Effector CD8-positive, alpha-beta T cell (primary cell): ENCODE measurements around the gene HTRA1.

ENCODE experiments used
- DNase-seq: peaks from one replicate; lab custom pipeline; 2025; lab: John Stamatoyannopoulos, UW

Gene HTRA1

DNA sequence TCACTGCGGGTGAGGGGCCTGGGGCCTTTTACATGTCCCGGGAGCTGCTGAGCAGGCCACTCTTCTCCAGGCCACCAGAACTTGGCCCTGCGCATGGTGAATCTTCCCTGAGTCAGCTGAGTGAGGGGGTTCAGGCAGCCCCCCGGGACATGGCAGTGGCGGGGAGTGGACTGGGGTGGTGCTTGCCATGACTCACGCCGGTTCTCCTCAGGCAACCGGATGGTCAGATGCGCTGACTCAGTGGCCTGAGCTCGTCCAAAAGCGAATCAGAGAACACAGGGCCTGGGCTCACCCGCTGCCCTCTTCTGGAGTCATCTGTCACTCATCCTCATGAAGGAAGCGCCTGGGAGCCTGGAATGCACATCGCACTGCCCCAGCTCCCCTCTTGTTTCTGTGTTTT is 33.5 kb downstream of the HTRA1 start:
- DNase-seq, result no peak

DNA sequence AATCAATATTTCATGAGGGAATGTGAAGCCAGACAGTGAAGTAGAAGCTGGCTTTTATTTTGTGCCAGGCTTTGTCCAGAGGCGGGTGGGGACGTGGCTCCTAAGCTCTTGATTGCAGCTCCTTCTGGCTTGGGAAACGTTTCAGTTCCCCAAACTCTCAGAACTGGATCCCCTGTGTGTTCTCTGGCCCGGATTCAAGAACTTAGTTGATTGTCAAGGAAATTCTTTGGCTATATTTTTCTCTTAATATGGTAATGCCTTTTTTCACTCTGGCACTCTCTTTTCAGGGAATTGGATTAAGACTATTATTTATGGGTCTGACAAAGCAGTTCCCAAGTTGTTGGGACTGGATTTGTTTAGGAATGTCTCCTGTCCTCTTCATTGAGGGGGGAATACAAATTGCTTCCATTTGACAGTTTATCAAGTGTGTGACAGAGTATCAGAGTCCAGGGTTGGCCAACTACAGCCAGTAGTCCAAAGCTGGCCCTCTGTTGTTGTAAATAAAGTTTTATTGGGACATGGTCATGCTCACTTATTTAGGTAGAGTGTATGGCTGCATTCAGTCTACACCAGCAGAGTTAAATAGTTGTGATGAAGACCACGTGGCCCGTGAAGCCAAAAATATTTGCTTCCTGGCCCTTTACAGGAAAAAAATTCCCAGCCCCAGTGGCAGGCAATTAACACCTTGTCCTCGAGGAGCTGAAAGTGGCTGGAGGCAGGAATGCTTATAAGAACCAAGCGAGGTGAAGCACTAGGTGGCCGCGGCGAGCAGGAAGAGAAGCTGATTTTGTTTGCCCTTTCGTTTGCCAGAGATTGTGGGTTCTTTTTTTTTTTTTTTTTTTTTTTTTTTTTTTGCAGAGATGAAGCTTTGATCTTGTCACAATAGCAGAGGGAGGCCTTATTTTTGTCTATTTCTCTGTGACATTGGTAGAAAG is 34.3 kb downstream of the HTRA1 start:
- no peak for DNase-seq

DNA sequence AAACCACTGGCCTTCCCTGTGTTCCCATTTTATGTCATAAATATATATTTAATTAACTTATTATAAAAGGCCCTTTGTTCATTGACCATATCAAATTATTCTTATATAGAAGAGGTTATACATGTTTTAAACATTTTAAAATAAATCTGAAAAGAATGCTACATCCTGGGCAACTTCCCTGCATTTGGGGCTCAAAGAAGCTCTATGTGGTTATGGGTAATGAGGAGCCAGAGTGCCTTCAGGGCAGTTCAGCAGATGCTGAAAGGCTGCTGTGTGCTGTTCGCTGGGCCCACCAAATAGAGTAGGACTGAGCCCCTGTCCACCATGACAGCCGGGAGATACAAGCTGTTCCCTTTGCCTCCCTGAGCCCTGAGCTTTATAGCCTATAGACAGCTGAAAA is 35.9 kb downstream of the HTRA1 start:
- DNase-seq, result no peak

DNA sequence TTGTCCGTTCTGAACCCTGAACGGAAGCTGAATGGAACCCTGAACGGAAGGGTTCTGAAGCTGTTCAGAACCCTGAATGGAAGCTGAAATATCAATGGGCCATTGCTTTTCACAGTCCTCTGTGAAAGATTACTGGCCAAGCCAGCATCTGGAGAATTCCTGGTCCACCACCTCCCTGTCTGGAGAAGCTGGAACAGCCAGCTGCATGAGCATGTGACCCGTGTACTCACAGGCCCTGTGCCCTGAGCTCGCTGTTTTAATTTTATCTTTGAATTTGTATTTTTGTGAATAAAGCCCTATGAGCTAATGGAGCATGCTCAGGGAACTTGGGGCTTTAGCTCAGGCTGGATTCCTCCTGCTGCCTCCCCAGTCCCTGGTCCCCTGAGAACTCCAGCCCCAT is 37.2 kb downstream of the HTRA1 start:
- DNase-seq, result no peak

DNA sequence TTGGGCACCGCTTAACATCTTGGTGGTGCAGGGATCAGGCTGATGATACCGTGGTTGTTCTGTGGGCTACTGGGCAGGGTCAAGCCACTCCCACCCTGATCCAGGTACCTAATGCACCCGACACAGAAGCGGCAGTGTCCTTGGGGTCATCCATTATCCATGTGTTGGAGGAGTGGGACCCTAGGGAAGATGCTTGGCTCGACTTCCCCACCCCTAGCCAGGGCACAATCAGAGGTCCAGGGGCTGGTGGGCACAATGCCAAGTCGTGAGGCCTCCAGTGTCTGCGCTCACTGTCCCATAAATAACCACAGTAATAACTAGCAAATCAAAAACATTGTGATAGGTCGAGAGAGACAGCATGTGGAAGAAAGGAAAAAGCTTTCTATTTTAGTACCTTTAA is 37.7 kb downstream of the HTRA1 start:
- DNase-seq, result no peak

DNA sequence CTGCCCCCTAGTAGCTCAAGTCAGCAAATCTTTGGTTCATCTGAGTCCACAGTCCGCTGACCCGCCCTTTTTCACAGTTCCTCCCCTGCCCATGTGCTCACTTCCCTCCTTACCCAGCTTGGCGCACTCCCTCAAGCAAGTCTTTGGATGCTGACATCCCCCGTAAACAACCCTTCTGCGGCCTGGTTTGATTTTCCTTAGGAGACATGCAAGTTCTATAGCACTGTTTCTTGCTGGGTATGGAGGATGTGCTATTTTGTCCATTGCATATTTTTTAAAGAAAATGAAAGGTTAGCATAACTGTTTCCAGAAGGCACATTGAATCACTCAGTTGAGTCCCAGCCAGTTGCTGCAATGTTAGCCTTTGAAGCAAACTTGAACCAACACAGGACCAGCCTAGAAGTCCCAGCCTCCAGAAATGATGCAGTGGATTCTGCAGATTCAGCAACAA is 38.2 kb downstream of the HTRA1 start:
- DNase-seq, result no peak

DNA sequence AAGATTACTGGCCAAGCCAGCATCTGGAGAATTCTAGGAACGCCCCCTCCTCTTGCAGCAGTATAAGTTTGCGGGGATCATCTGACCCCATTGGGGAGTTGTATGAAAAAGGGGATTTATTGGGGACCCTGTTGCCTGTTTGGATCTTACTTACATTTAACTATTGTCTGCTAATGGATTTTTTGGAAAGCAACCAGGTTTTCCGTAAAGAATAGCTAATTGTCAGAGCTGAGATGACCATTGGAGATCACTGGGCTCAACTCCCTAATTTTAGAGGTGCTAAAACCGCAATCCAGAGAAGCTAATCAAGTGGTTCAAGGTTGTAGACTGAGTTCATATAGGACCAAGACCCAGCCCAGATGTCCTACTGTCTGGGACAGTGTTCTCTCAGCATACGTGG is 38.8 kb downstream of the HTRA1 start:
- no peak for DNase-seq

DNA sequence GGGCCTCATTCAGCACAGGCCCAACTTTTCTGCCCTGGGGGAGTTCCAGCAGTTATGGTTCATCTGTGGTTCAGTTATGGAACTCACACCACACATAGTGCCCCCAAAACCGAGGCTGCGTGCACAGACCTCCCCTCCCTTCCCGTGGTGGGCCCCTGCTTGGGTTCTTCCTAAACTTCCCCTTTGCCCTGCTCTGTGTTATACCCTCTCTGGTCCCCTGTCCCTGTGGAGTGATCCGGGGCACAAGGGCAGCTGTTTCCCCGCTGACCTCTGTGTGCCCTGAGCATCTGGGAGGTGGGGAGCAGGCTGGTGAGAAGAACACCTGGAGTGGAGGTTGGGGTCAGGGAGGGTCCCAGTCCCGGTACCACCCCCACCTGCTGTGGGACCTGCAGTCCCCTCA is 39.4 kb downstream of the HTRA1 start:
- no peak for DNase-seq

DNA sequence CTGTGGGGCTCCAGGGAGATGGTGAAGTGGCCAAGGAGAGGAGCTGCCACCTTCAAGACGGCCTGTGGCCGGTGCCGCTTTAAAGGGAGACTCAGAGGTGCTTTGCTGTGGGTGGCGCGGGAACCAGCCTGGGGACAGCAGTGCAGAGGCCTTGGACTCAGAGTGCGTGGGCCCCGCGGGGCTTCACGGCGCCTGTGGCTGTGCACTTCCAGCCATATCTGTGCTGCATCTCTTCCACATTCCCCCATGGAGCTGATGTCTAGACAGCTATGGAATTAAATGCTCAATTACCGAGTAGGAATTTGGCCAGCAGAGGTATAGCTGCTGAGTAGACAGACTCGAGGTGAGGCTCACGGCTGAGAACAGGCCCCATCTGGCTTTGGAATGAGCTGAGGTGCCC is 41.7 kb downstream of the HTRA1 start:
- DNase-seq, result no peak

DNA sequence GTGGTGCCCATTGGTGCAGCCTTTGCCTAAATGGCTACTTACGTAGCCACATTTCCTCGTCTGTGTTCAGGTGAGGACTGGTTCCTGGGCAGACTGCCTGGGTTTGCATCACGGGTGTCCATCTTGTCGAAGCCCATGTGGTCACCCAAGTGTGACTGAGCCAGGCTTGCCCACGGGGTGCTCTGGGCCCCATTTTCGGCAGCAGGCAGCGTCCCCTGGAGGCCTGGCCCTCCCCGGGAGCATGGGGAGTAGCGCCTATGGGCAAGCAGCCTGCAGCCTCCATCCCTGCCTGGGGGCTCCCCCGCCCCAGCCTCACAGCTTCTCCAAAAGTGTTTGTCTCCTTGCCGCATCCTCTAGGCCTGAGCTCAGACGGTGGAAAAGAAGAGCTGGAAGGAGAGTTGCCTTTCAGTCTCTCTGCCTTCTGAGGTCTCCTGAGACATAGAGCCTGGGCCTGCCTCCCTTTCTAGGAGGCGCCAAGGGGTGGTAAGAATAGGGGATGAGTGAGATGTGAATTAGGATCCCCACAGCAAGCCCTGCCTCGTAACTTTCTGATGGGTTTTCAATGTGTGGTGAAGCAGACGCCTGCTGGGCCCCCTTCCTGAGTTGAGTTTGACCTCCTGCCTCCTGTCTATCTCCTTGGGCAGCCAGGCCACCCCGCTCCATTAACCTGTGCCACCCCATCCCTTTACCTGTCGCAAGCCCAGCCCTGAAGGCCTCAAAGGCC is 42.7 kb downstream of the HTRA1 start:
- DNase-seq, result no peak

DNA sequence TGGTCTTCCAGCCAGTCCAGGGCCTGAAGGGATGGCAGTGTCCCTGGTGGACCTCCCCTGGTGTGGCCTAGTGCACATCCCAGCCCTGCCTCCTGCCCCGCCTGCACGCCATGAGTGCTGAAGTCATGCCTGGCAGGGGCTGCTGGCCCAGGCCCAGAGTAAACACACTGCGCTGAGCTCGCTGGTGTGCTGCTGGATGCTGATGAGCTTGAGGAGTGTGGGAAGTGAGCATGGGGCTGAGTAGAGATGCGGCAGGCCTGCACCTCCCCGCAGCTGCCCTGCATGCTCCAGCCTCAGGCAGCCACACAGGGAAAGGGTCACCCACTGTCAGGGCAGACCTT is 43.2 kb downstream of the HTRA1 start:
- no peak for DNase-seq

DNA sequence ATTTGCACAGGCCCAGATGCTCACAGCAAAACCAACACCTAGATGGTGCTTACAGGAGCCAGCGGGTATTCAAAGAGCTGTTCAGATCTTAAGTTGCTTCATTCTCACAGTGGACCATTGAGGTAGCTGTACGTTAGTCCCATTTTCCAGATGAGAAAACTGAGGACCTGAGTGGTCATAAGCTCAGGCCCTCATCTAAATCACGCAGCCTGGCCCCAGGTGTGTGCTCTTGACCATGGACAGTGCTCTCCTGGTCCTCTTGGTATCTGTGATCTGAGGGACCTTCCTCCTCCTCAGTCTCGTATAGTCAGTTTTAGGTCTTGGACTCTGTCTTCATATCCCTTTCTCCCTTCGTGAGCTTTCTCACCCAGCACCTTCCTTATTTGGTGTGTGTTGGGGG is 43.7 kb downstream of the HTRA1 start:
- no peak for DNase-seq

DNA sequence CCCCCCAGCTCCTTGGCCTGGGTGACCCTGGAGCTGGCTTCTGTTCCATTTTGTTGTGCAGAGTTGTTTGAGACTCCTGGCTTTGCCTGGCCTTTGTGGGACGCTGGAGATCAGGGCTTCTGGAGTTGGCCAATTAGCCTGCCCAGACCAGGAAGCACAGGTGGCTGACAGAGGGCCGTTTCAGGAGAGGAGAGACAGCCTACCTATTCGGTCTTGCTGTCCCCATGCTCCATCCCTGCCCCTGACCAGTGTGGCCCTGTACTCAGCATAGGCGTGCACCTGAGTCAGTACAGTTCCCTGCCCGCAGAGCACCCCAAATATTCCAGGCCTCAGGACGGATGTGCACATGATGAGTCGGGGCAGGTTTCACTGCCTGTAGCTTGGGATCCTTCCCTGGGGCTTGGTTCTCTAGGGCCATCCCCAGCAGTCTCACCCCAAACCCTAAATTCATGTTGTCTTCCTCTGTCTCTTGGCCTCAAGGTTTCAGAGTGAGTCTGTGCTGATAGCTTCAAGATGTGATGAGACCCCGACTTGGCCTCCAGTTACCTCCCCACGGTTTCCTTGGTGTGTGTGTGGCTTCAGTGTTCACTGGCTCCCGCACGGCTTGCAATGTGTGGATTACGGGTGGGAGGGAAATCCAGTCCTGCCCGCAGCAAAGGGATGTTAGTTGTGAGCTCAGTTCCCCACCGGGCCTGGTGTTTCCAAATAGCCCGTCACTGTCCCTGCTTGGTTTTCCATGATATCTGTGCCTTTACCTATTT is 44.7 kb downstream of the HTRA1 start:
- no peak for DNase-seq

DNA sequence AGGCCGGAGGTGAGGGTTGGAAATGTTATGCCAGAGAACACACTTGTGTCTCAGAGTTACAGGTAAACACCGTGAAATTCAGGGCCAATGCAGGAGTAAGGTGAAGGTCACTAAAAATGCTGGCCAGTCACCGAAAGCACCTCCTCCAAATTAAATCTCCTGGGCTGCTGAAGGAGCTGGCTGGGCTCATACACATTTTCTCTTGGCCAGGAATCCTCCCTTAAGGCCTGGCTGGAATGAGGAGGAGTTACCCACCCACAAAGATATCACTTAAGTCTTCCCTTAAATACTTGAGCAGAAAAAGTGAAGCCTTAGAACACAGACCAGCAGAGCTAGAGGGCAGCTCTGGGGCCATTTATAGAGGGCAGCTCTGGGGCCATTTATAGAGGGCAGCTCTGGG is 46.3 kb downstream of the HTRA1 start:
- no peak for DNase-seq

DNA sequence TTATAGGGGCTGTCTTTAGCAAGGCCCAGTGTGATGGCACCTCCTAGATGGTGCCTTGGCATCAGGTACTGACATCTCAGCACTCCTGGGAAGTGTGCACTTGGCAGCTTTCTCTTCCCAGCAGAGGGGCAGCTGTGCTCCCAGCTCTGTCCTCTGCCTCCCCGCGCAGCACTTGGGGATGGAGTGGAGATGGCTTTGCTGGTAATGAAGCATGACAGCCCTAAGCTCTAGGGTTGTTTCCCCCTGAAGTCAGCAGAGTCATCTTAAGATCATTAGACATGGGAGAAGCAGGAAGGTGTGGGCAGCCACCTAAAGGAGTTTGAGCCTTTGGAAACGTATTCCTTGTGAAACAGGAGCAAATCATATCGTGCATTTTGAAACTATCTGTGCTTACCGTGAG is 46.7 kb downstream of the HTRA1 start:
- no peak for DNase-seq

DNA sequence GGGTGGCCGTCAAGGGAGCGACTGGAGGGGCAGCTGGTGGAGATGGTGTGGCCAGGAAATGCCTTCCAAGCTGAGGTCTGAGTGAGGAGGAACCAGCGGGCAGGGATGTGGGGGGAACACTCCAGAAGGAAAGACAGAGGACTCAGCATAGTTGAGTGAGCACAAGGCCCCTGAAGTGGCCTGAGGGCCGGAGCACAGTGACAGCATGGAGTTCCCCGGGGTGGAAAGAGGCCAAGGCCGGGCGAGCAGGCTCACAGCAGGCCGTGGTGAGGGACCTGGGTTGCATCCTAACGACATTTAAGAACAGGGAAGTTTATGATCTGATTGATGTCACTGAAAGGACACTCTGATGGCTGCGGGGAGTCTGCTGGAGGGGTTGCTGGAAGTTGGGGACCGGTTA is 48.0 kb downstream of the HTRA1 start:
- DNase-seq, result no peak

DNA sequence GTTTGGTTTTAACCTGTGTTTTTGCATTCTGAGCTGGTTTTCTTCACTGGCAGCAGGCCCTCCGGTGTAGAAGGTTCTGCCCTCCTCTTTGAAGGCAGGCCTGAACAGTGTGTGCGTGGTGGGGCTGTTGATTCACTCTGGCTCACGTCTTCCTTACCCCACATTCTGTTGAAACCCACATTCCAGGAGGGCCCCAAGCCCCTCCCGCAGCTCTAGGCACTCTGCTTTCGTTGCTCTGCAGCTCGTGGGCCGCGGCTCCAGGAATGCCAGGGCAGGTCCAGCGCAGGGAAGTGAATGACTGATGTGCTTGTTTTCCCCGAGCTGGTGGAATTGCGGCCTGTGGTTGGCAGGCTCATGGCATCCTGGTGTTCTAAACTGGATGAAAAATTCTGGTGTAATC is 49.0 kb downstream of the HTRA1 start:
- DNase-seq, result no peak

DNA sequence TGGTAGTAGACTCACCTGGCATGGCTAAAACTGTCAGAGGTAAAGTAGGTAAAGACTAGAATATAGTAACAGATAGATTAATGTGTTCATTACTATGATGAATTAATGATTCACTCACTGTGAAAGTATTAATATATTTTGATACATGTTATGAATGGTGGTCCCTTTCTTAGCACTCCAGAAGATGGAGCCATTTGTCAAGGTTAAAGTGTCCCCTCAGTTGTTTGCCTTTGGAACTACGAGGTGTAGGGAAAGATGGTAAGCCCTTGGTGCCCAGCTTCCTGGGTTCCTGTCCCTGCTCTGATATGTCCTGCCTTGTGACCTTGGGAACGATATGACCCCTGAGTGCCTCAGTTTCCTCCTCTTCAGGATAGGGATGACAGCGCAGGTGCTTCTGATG is 49.4 kb downstream of the HTRA1 start:
- DNase-seq, result no peak

DNA sequence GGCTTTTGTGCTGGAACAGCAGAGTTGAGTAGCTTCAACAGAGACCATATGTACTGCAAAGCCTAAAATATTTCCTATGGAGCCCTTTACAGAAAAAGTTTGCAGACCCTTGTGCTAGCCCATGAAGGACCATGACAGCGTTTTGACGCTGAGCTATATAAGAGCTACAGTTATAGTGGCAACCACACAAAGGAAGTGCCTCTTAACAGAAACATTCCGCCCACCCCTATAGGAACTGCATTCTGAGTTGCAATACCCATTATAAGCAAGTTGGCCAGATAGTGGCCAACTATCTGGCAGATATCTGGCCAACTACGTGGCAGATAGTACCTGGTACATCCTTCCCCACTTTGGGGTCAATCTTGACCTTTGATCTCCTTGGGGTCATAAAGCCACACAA is 51.7 kb downstream of the HTRA1 start:
- no peak for DNase-seq

DNA sequence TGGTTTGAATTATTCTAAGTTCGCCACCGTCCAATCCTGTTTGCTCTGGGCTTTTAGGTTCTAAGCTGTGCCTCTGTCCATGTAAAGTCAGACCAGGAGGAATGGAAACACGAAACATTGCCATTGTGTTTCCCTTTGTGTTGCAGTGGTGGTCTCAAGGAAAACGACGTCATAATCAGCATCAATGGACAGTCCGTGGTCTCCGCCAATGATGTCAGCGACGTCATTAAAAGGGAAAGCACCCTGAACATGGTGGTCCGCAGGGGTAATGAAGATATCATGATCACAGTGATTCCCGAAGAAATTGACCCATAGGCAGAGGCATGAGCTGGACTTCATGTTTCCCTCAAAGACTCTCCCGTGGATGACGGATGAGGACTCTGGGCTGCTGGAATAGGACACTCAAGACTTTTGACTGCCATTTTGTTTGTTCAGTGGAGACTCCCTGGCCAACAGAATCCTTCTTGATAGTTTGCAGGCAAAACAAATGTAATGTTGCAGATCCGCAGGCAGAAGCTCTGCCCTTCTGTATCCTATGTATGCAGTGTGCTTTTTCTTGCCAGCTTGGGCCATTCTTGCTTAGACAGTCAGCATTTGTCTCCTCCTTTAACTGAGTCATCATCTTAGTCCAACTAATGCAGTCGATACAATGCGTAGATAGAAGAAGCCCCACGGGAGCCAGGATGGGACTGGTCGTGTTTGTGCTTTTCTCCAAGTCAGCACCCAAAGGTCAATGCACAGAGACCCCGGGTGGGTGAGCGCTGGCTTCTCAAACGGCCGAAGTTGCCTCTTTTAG is 52.9 kb downstream of the HTRA1 start:
- no peak for DNase-seq

DNA sequence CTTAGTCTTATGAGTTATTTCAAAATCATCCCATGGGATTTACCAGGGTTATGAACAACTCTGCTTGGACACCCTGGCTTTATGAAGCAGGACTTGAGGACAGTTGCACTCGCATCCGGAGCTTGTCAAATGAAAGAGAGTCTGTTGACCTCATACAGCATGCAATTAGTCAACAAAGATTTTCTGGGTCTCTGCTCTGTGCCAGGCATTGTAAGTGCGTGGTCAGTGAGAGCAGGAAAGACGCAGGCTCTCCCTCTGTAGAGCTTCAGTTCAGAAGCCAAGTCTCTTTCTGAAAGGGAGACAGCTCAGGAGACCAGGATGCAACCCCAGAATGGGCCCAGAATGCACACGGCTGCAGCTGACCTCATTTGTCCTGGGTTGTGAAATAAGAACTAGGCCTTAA is 53.7 kb downstream of the HTRA1 start:
- DNase-seq, result no peak
